ENCODE measurements around the gene KLHDC8B. TPM values are rescaled to one million over a fixed set of nuclear protein-coding genes. Genes with fewer than 3 reads are reported as not detected.

KLHDC8B gene
- total RNA-seq, 1 donor, result 19.4 TPM

GRCh38 chr3:49157289-49157688, 14.1 kb upstream of the KLHDC8B start:
- DNase-seq (ENCODE audit: low read depth), result no peak
- H3K4me3 ChIP-seq (ENCODE audit: low read depth, low read length), result no peak overlapping the region

GRCh38 chr3:49158103-49158709, 13.2 kb upstream of the KLHDC8B start:
- TF ChIP-seq CTCF (IDR thresholded peaks at IDR 0.05; ENCODE audit: insufficient read depth, low read depth, low read length), result peak; percentile 35
- H3K4me3 ChIP-seq (ENCODE audit: low read depth, low read length), result no peak overlapping the region
- DNase-seq (ENCODE audit: low read depth), result peak; percentile 16

More at GRCh38 chr3:49157289-49157688, 14.1 kb upstream of the KLHDC8B start:
- no peak for TF ChIP-seq CTCF (IDR thresholded peaks at IDR 0.05; ENCODE audit: insufficient read depth, low read depth, low read length)

- no peak for DNase-seq (ENCODE audit: low read depth)
- TF ChIP-seq CTCF (IDR thresholded peaks at IDR 0.05; ENCODE audit: insufficient read depth, low read depth, low read length), result no peak
- H3K4me3 ChIP-seq (ENCODE audit: low read depth, low read length), result no peak overlapping the region
Measured at GRCh38 chr3:49158792-49159191, 12.6 kb upstream of the KLHDC8B start.

GRCh38 chr3:49161197-49161596, 10.2 kb upstream of the KLHDC8B start:
- no peak overlapping the region for H3K4me3 ChIP-seq (ENCODE audit: low read depth, low read length)
- DNase-seq (ENCODE audit: low read depth), result no peak
- no peak for TF ChIP-seq CTCF (IDR thresholded peaks at IDR 0.05; ENCODE audit: insufficient read depth, low read depth, low read length)

GRCh38 chr3:49161808-49162530, 9.4 kb upstream of the KLHDC8B start:
- H3K4me3 ChIP-seq (ENCODE audit: low read depth, low read length), result no peak overlapping the region
- TF ChIP-seq CTCF (IDR thresholded peaks at IDR 0.05; ENCODE audit: insufficient read depth, low read depth, low read length), result no peak
- DNase-seq (ENCODE audit: low read depth), result no peak

- H3K4me3 ChIP-seq (ENCODE audit: low read depth, low read length), result no peak overlapping the region
- DNase-seq (ENCODE audit: low read depth), result no peak
- TF ChIP-seq CTCF (IDR thresholded peaks at IDR 0.05; ENCODE audit: insufficient read depth, low read depth, low read length), result no peak
Measured at GRCh38 chr3:49162751-49163419, 8.5 kb upstream of the KLHDC8B start.

All from fibroblast of villous mesenchyme (primary cell).